A549 (cell line): ENCODE data around the gene COL8A2. TPM values are rescaled to one million over a fixed set of nuclear protein-coding genes. Genes with fewer than 3 reads are reported as not detected.

ENCODE experiments used
- ATAC-seq, 2 experiments: fragments of 200-7000 bp in 1 of 2; fragments of >200 bp in 1 of 2; cut with Nextera tagmentation in 1 of 2; cut with Tn5 transposase in 1 of 2; 3 replicates each; pipeline versions ENCODE4 v1.8.0 to v1.9.1; 2018 to 2020; ENCODE audit warnings: mild to moderate bottlenecking in 1 of 2, moderate library complexity in 1 of 2
- CTCF ChIA-PET: fragments of 300-600 bp; sonication (Branson Sonifier 250); formaldehyde crosslinking; extraction: SDS; loops from one replicate; lab custom pipeline; 2021; ENCODE audit warnings: antibody characterized with exemption, inconsistent platforms; lab: Yijun Ruan, JAX
- POLR2A ChIA-PET: fragments of 350-600 bp; formaldehyde crosslinking; extraction: SDS; loops from one replicate; lab custom pipeline; 2021; ENCODE audit warnings: antibody characterized with exemption, inconsistent platforms; lab: Yijun Ruan, JAX
- DNase-seq, 2 experiments: peaks; one replicate each; pipeline versions ENCODE4 v3.0.0 to v3.0.0-alpha.2; 2011 to 2016; ENCODE audit warnings: low read depth in 1 of 2, low spot score in 1 of 2
- FAIRE-seq: peaks from 2 replicates; lab custom pipeline; 2011; peaks lifted over from hg19 to GRCh38; lab: Jason Lieb, UNC
- H3K27ac ChIP-seq, 2 experiments: fragments of >200 bp; sonication (Bioruptor Twin); formaldehyde crosslinking; 3 replicates each; pipeline ENCODE4 v1.5.1; 2016 to 2017
- H3K4me1 ChIP-seq: fragments of >200 bp; sonication (Bioruptor Twin); formaldehyde crosslinking; 3 replicates; pipeline ENCODE4 v1.6.1; 2016
- H3K4me2 ChIP-seq: fragments of >200 bp; sonication (Bioruptor Twin); formaldehyde crosslinking; 3 replicates; pipeline ENCODE4 v1.6.1; 2016
- H3K4me3 ChIP-seq: fragments of >200 bp; sonication (Bioruptor Twin); formaldehyde crosslinking; 3 replicates; pipeline ENCODE4 v1.5.1; 2016
- H3K9me3 ChIP-seq: fragments of >200 bp; sonication (Bioruptor Twin); formaldehyde crosslinking; 3 replicates; pipeline ENCODE4 v1.6.1; 2016
- BHLHE40 ChIP-seq: IDR thresholded peaks from 2 replicates; pipeline ENCODE4 v1.6.1; 2012; ENCODE audit warnings: low read depth, low read length, inconsistent platforms
- CBX2 ChIP-seq: fragments of 200-600 bp; sonication (generic); IDR thresholded peaks from 2 replicates; pipeline ENCODE4 v1.6.1; 2016; ENCODE audit warnings: low read depth, mild to moderate bottlenecking, borderline replicate concordance
- CBX8 ChIP-seq: fragments of 200-600 bp; sonication (generic); IDR thresholded peaks from 2 replicates; pipeline ENCODE4 v1.6.1; 2016
- CEBPB ChIP-seq, 2 experiments: fragments of >200 bp in 1 of 2; sonication (Bioruptor Twin) in 1 of 2; formaldehyde crosslinking in 1 of 2; IDR thresholded peaks; 2 replicates each; pipeline ENCODE4 v1.6.1; 2012 to 2016
- CHD4 ChIP-seq: fragments of 200-600 bp; sonication (generic); IDR thresholded peaks from 2 replicates; pipeline ENCODE4 v1.6.1; 2016; ENCODE audit warnings: antibody characterized with exemption, mild to moderate bottlenecking, borderline replicate concordance
- EP300 ChIP-seq, 2 experiments: fragments of >200 bp; sonication (Bioruptor Twin); formaldehyde crosslinking; IDR thresholded peaks; 2 replicates in 1 of 2; 3 replicates in 1 of 2; pipeline ENCODE4 v1.6.1; 2016 to 2017
- GATA3 ChIP-seq: IDR thresholded peaks from 2 replicates; pipeline ENCODE4 v1.6.1; 2012; ENCODE audit warnings: borderline replicate concordance
- HOXA7 ChIP-seq: fragments of 250-450 bp; sonication (Bioruptor Pico); IDR thresholded peaks from 2 replicates; pipeline ENCODE4 v1.5.0; 2020; ENCODE audit warnings: mild to moderate bottlenecking, moderate library complexity
- HOXB13 ChIP-seq: fragments of 250-450 bp; sonication (Bioruptor Pico); IDR thresholded peaks from 2 replicates; pipeline ENCODE4 v1.5.0; 2020; ENCODE audit warnings: low read depth, mild to moderate bottlenecking, moderate library complexity
- HOXB5 ChIP-seq: fragments of 250-450 bp; sonication (Bioruptor Pico); IDR thresholded peaks from 2 replicates; pipeline ENCODE4 v1.5.0; 2020; ENCODE audit warnings: mild to moderate bottlenecking, moderate library complexity
- JUN ChIP-seq, 2 experiments: fragments of >200 bp; sonication (Bioruptor Twin); formaldehyde crosslinking; IDR thresholded peaks; 2 replicates in 1 of 2; 3 replicates in 1 of 2; pipeline ENCODE4 v1.6.1; 2016 to 2017
- JUNB ChIP-seq: fragments of >200 bp; sonication (Bioruptor Twin); formaldehyde crosslinking; IDR thresholded peaks from 2 replicates; pipeline ENCODE4 v1.6.1; 2016
- KDM1A ChIP-seq: fragments of 200-600 bp; sonication (generic); IDR thresholded peaks from 2 replicates; pipeline ENCODE4 v1.6.1; 2016; ENCODE audit warnings: low read depth, mild to moderate bottlenecking
- MAX ChIP-seq: IDR thresholded peaks from 2 replicates; pipeline ENCODE4 v1.6.1; 2012
- NFE2L2 ChIP-seq: fragments of 150-350 bp; conservative IDR thresholded peaks from 2 replicates; pipeline ENCODE4 v1.6.1; 2014; ENCODE audit warnings: low read length
- POLR2AphosphoS2 ChIP-seq: conservative IDR thresholded peaks from 2 replicates; pipeline ENCODE4 v1.6.1; 2012; ENCODE audit warnings: low read length, improper control_type of control experiment, inconsistent platforms
- RCOR1 ChIP-seq: fragments of 150-350 bp; IDR thresholded peaks from 2 replicates; pipeline ENCODE4 v1.6.1; 2014; ENCODE audit warnings: antibody characterized with exemption, low read length, low read depth
- RFX5 ChIP-seq: fragments of 450-650 bp; IDR thresholded peaks from 2 replicates; pipeline ENCODE4 v1.7.1; 2014; ENCODE audit warnings: antibody characterized with exemption, mild to moderate bottlenecking, moderate library complexity
- RNF2 ChIP-seq: fragments of 200-600 bp; sonication (generic); IDR thresholded peaks from 2 replicates; pipeline ENCODE4 v1.6.1; 2016; ENCODE audit warnings: low read depth, mild to moderate bottlenecking, antibody characterized with exemption, moderate library complexity, borderline replicate concordance
- SMC3 ChIP-seq: fragments of >200 bp; sonication (Bioruptor Twin); formaldehyde crosslinking; IDR thresholded peaks from 3 replicates; pipeline ENCODE4 v1.6.1; 2018; ENCODE audit warnings: inconsistent platforms
- TFCP2L1 ChIP-seq: fragments of 250-450 bp; sonication (Bioruptor Pico); IDR thresholded peaks from 2 replicates; pipeline ENCODE4 v1.5.0; 2021; ENCODE audit warnings: mild to moderate bottlenecking
- USF2 ChIP-seq: fragments of 450-650 bp; IDR thresholded peaks from 2 replicates; pipeline ENCODE4 v1.6.1; 2014; ENCODE audit warnings: antibody characterized with exemption
- ZFP36 ChIP-seq: fragments of 450-650 bp; IDR thresholded peaks from 2 replicates; pipeline ENCODE4 v1.6.1; 2014; ENCODE audit warnings: borderline replicate concordance; ENCODE audit not compliant: partially characterized antibody
- ZNF302 ChIP-seq: fragments of 250-450 bp; sonication (Bioruptor Pico); IDR thresholded peaks from 2 replicates; pipeline ENCODE4 v1.9.0; 2021; ENCODE audit warnings: inconsistent platforms, mild to moderate bottlenecking, moderate library complexity
- ZSCAN20 ChIP-seq: fragments of 250-450 bp; sonication (Bioruptor Pico); IDR thresholded peaks from 2 replicates; pipeline ENCODE4 v1.8.0; 2022; ENCODE audit warnings: mild to moderate bottlenecking, moderate library complexity
- WGBS: methylation state at CpG from one replicate; pipeline ENCODE4 v1.1.6; 2017; ENCODE audit errors: missing lambda C conversion rate; 5-methylcytosine and 5-hydroxymethylcytosine counted together
- polyA plus RNA-seq, 4 experiments: library from polyadenylated mRNA; depleted of rRNA in 3 of 4; stranded (reverse); fragments of >200 nt; fragmentation: RNase III in 1 of 4; extraction: RNeasy Plus Mini Kit Qiagen cat#74134 plus additional on column Dnase treatment in 1 of 4; gene quantifications; 2 replicates in 3 of 4; 3 replicates in 1 of 4; pipeline ENCODE4 v1.2.3, GENCODE V29; 2011 to 2017
- TF ChIP-seq, protein P1 (sequence below): fragments of >200 bp; sonication (Bioruptor Twin); formaldehyde crosslinking; IDR thresholded peaks from 3 replicates; pipeline ENCODE4 v1.5.1; 2016
- TF ChIP-seq, protein P2 (sequence below): fragments of 200-600 bp; sonication (generic); IDR thresholded peaks from 2 replicates; pipeline ENCODE4 v1.6.1; 2016; ENCODE audit warnings: antibody characterized with exemption, mild to moderate bottlenecking, moderate library complexity
- TF ChIP-seq, protein P3 (sequence below): IDR thresholded peaks from 2 replicates; pipeline ENCODE4 v1.6.1; 2012
- TF ChIP-seq, protein P4 (sequence below): fragments of 250-450 bp; sonication (Bioruptor Pico); IDR thresholded peaks from 2 replicates; pipeline ENCODE4 v1.5.0; 2021; ENCODE audit warnings: mild to moderate bottlenecking, moderate library complexity, borderline replicate concordance

Gene COL8A2
- polyA plus RNA-seq, 2 of the 4 experiments (the other 2 are of a cell fraction): 0.05 to 0.12 TPM

- Histone ChIP-seq H3K4me3 (no peak overlapping the region), H3K4me2 (no peak overlapping the region), H3K9me3 (no peaks in the 10 kb centered on the region), H3K27ac (no peak overlapping the region), H3K4me1 (no peaks in the 10 kb centered on the region)
- DNase-seq (no peak), ATAC-seq (no peak; a peak in 1 of 6 replicates), FAIRE-seq (no peak)
- TF ChIP-seq CBX2 (no peak), ZNF302 (CRISPR knock-in tag) (no peak), KDM1A (no peak), BHLHE40 (no peak), HOXB5 (CRISPR knock-in tag) (no peak), JUN (IDR thresholded peaks at IDR 0.05) (no peak), SMC3 (no peak), RNF2 (no peak)
- TF ChIP-seq, protein P1, sequence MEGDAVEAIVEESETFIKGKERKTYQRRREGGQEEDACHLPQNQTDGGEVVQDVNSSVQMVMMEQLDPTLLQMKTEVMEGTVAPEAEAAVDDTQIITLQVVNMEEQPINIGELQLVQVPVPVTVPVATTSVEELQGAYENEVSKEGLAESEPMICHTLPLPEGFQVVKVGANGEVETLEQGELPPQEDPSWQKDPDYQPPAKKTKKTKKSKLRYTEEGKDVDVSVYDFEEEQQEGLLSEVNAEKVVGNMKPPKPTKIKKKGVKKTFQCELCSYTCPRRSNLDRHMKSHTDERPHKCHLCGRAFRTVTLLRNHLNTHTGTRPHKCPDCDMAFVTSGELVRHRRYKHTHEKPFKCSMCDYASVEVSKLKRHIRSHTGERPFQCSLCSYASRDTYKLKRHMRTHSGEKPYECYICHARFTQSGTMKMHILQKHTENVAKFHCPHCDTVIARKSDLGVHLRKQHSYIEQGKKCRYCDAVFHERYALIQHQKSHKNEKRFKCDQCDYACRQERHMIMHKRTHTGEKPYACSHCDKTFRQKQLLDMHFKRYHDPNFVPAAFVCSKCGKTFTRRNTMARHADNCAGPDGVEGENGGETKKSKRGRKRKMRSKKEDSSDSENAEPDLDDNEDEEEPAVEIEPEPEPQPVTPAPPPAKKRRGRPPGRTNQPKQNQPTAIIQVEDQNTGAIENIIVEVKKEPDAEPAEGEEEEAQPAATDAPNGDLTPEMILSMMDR: no peak
- TF ChIP-seq, protein P2, sequence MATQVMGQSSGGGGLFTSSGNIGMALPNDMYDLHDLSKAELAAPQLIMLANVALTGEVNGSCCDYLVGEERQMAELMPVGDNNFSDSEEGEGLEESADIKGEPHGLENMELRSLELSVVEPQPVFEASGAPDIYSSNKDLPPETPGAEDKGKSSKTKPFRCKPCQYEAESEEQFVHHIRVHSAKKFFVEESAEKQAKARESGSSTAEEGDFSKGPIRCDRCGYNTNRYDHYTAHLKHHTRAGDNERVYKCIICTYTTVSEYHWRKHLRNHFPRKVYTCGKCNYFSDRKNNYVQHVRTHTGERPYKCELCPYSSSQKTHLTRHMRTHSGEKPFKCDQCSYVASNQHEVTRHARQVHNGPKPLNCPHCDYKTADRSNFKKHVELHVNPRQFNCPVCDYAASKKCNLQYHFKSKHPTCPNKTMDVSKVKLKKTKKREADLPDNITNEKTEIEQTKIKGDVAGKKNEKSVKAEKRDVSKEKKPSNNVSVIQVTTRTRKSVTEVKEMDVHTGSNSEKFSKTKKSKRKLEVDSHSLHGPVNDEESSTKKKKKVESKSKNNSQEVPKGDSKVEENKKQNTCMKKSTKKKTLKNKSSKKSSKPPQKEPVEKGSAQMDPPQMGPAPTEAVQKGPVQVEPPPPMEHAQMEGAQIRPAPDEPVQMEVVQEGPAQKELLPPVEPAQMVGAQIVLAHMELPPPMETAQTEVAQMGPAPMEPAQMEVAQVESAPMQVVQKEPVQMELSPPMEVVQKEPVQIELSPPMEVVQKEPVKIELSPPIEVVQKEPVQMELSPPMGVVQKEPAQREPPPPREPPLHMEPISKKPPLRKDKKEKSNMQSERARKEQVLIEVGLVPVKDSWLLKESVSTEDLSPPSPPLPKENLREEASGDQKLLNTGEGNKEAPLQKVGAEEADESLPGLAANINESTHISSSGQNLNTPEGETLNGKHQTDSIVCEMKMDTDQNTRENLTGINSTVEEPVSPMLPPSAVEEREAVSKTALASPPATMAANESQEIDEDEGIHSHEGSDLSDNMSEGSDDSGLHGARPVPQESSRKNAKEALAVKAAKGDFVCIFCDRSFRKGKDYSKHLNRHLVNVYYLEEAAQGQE: no peak
- CTCF ChIA-PET: interaction anchor here (1.2 to 8.0 kb wide), 4 partner anchors 16 to 72 kb away, joined by 3 to 49 read pairs (median 8); no protein-coding TSS in a partner anchor
- POLR2A ChIA-PET: no interaction called here
- 62% methylated on average over 5 of the region's 5 CpGs for WGBS
Observed at GRCh38 chr1:36115931-36116330, 9.1 kb downstream of the COL8A2 start.

- CTCF ChIA-PET: interaction anchor here (1.2 to 8.0 kb wide), 3 partner anchors 19 to 257 kb away, joined by 3 to 49 read pairs (median 7); no protein-coding TSS in a partner anchor
- Histone ChIP-seq H3K4me1 (no peaks in the 10 kb centered on the region), H3K9me3 (no peaks in the 10 kb centered on the region), H3K27ac (no peak overlapping the region), H3K4me2 (no peak overlapping the region), H3K4me3 (no peak overlapping the region)
- 75% methylated on average over 7 of the region's 18 CpGs for WGBS
- TF ChIP-seq TFCP2L1 (CRISPR knock-in tag) (no peak), RCOR1 (no peak), JUN (IDR thresholded peaks at IDR 0.05) (no peak), HOXA7 (CRISPR knock-in tag) (no peak), MAX (no peak), RFX5 (no peak), CEBPB (IDR thresholded peaks at IDR 0.05) (no peak), EP300 (IDR thresholded peaks at IDR 0.05) (no peak), POLR2AphosphoS2 (no peak), NFE2L2 (no peak), CBX8 (no peak), ZFP36 (no peak), GATA3 (no peak), HOXB13 (CRISPR knock-in tag) (no peak), USF2 (no peak), CHD4 (no peak), ZSCAN20 (no peak), JUNB (no peak)
- TF ChIP-seq, protein P3, sequence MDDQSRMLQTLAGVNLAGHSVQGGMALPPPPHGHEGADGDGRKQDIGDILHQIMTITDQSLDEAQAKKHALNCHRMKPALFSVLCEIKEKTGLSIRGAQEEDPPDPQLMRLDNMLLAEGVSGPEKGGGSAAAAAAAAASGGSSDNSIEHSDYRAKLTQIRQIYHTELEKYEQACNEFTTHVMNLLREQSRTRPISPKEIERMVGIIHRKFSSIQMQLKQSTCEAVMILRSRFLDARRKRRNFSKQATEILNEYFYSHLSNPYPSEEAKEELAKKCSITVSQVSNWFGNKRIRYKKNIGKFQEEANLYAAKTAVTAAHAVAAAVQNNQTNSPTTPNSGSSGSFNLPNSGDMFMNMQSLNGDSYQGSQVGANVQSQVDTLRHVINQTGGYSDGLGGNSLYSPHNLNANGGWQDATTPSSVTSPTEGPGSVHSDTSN: no peak
- TF ChIP-seq, protein P4, sequence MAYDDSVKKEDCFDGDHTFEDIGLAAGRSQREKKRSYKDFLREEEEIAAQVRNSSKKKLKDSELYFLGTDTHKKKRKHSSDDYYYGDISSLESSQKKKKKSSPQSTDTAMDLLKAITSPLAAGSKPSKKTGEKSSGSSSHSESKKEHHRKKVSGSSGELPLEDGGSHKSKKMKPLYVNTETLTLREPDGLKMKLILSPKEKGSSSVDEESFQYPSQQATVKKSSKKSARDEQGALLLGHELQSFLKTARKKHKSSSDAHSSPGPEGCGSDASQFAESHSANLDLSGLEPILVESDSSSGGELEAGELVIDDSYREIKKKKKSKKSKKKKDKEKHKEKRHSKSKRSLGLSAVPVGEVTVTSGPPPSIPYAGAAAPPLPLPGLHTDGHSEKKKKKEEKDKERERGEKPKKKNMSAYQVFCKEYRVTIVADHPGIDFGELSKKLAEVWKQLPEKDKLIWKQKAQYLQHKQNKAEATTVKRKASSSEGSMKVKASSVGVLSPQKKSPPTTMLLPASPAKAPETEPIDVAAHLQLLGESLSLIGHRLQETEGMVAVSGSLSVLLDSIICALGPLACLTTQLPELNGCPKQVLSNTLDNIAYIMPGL (CRISPR knock-in tag): no peak
- no peak for FAIRE-seq
- POLR2A ChIA-PET: no interaction called here
- DNase-seq: no peak
- no peak for ATAC-seq
Observed at GRCh38 chr1:36115200-36115669, 9.8 kb downstream of the COL8A2 start.
